ENCODE results near the gene ARMC2. TPM values are rescaled to one million over a fixed set of nuclear protein-coding genes. Genes with fewer than 3 reads are reported as not detected.
A peak's percentile ranks its signal among the peaks of the same experiment; 100 is the strongest.
"Not testable (repeated sequence)": the region's sequence is repeated elsewhere in the genome, so short reads cannot be mapped to it uniquely, and the experiment has no call there.

ARMC2 gene
- total RNA-seq, 2 experiments from 2014 or later = 10.8 to 19.2 TPM

DNA sequence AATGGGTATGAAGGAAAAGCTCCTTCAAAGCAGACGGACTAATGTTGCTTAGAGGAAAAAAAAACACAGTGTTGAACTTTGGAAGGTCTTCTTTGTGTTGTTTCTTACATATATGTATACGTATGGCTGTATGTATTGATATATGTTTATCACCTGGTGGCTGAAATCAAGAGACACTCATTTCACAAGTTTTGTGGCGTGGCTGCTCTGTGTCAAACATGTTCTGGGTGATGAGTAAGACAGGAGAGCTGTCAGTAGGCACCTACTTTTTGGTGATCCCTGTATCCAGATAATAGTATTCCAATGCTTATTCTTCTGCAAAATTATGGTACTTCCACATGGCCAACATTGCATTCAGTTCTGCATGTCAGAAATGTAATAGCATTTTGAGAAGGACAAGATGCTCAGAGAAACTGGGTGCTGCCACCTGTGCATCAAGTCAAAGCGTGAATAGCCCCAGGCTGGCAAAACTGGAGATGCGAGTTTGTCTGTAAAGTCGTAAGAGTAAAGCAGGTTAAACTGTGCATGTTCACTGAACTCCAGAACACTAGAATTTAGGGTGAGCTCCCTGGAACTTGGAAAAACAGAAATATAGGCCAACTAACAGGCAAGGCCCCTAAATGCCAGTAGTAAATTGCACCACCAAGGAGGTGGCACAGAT, 67.9 kb downstream of the ARMC2 start:
- peak; percentile 51 for ATAC-seq
- DNase-seq = no peak
- peaks cover 5% of the 10 kb centered on the region for H3K36me3 Mint-ChIP-seq
- no peak overlapping the region for H3K4me3 Mint-ChIP-seq
- CTCF ChIA-PET = interaction anchor here (0.6 to 5.2 kb wide), 7 partner anchors 9 to 156 kb away, joined by 3 to 25 read pairs (median 5); no protein-coding TSS in a partner anchor
- no peaks in the 10 kb centered on the region for H3K9me3 Mint-ChIP-seq (ENCODE audit: low read depth)
- peaks cover 63% of the 10 kb centered on the region for H3K27me3 Mint-ChIP-seq
- H3K4me1 Mint-ChIP-seq = peaks cover 38% of the 10 kb centered on the region
- no peak overlapping the region for H3K27ac Mint-ChIP-seq

- peaks cover 84% of the 10 kb centered on the region for H3K27me3 Mint-ChIP-seq
- no peak for ATAC-seq
- no peak for DNase-seq
- no peak overlapping the region for H3K27ac Mint-ChIP-seq
- H3K4me1 Mint-ChIP-seq = peaks cover 58% of the 10 kb centered on the region
- H3K4me3 Mint-ChIP-seq = no peak overlapping the region
- H3K9me3 Mint-ChIP-seq (ENCODE audit: low read depth) = no peaks in the 10 kb centered on the region
- peaks cover 19% of the 10 kb centered on the region for H3K36me3 Mint-ChIP-seq
- CTCF ChIA-PET = interaction anchor here (0.8 to 2.6 kb wide), 14 partner anchors 9 to 377 kb away, joined by 3 to 17 read pairs (median 4); no protein-coding TSS in a partner anchor
Observed at GRCh38 chr6:108920751-108921150, 72.5 kb downstream of the ARMC2 start.

DNA sequence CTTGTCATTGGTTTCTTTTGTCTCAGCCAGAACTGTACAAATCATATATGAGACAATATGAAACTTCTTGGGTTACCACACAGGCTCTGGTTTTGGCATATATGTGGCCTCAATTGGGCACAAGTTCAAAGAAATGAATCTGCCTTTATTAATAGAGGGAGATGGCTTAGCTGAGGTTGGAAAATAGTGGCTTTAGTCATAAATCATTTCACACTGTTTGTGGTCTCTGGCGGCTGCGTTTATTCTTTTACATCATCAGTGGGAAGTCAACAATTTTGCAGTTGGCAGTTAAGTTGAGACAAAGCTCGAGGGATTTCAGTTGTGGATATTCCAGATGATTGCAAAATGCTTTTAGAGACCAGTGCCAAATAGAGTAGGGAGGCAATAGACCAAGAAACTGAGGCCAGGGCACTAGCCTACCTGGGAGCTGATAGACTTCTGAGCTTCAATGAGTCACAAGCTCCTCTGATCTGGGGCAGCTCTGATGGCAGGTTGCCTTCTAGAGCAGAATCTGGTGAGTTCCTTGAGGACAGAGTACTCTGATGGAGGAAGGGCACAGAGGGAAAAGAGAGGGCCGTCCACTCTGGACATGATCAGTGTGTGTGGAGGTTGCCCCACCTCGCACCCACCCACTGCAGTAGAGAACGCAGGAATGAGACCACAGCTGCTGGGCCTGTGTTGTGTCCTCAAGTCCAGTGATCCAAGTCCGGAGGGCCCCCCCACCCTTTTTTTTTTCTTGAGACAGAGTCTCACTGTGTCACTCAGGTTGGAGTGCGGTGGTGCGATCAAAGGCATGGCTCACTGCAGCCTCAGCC, 73.5 kb downstream of the ARMC2 start:
- H3K4me3 Mint-ChIP-seq = peak overlapping the region; percentile 41
- peak; percentile 86 for DNase-seq
- CTCF ChIA-PET = interaction anchor here (0.7 to 2.6 kb wide), 16 partner anchors 11 to 380 kb away, joined by 3 to 17 read pairs (median 4); no protein-coding TSS in a partner anchor

GRCh38 chr6:108922499-108922898, 74.3 kb downstream of the ARMC2 start:
- no peak for DNase-seq
- Mint-ChIP-seq H3K4me1 (peaks cover 47% of the 10 kb centered on the region), H3K36me3 (peaks cover 16% of the 10 kb centered on the region)

More for the DNA sequence above, 73.5 kb downstream of the ARMC2 start:
- H3K9me3 Mint-ChIP-seq (ENCODE audit: low read depth) = no peaks in the 10 kb centered on the region
- peaks cover 85% of the 10 kb centered on the region for H3K27me3 Mint-ChIP-seq
- peaks cover 48% of the 10 kb centered on the region for H3K4me1 Mint-ChIP-seq
- peak; percentile 84 for ATAC-seq
- peaks cover 19% of the 10 kb centered on the region for H3K36me3 Mint-ChIP-seq
- H3K27ac Mint-ChIP-seq = peak overlapping the region; percentile 69

DNA sequence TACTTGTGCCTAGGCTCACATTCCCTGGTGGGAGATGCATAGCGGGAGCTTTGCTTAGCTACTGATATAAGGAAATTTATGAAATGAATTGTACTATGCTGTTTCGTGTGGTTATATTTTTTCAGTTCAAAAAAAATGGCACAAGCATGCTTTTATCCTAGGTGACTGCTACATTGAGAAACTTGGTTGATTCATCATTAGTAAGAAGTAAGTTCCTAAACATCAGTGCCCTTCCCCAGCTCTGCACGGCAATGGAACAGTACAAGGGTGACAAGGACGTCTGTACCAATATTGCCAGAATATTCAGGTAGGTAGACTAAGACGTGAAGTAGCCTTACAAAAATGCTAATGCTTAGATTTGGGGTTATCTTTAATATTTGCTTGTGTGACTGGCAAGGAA, 79.7 kb downstream of the ARMC2 start:
- DNase-seq = no peak
- H3K4me3 Mint-ChIP-seq = no peak overlapping the region
- CTCF ChIA-PET = interaction anchor here (1.2 kb wide), 1 partner anchor 145 kb away, joined by 4 read pairs; no protein-coding TSS in a partner anchor
- peaks cover 3% of the 10 kb centered on the region for H3K9me3 Mint-ChIP-seq (ENCODE audit: low read depth)
- peaks cover 14% of the 10 kb centered on the region for H3K36me3 Mint-ChIP-seq
- peaks cover 16% of the 10 kb centered on the region for H3K4me1 Mint-ChIP-seq
- no peak overlapping the region for H3K27ac Mint-ChIP-seq
- peaks cover 60% of the 10 kb centered on the region for H3K27me3 Mint-ChIP-seq
- no peak for ATAC-seq

More at GRCh38 chr6:108922499-108922898, 74.3 kb downstream of the ARMC2 start:
- CTCF ChIA-PET = interaction anchor here (0.9 to 2.4 kb wide), 9 partner anchors 11 to 156 kb away, joined by 3 to 12 read pairs (median 5); no protein-coding TSS in a partner anchor
- Mint-ChIP-seq H3K4me3 (no peak overlapping the region), H3K27me3 (peaks cover 81% of the 10 kb centered on the region), H3K9me3 (ENCODE audit: low read depth) (no peaks in the 10 kb centered on the region), H3K27ac (no peak overlapping the region)
- no peak for ATAC-seq

GRCh38 chr6:108928650-108929049, 80.4 kb downstream of the ARMC2 start:
- Mint-ChIP-seq H3K4me1 (peaks cover 11% of the 10 kb centered on the region), H3K27ac (no peak overlapping the region), H3K27me3 (peaks cover 58% of the 10 kb centered on the region), H3K36me3 (peaks cover 11% of the 10 kb centered on the region), H3K4me3 (no peak overlapping the region), H3K9me3 (ENCODE audit: low read depth) (peaks cover 3% of the 10 kb centered on the region)
- CTCF ChIA-PET = interaction anchor here (1.0 kb wide), 1 partner anchor 12 kb away, joined by 4 read pairs; no protein-coding TSS in a partner anchor
- ATAC-seq = no peak
- DNase-seq = no peak

- DNase-seq; H3K4me3 Mint-ChIP-seq; H3K4me1 Mint-ChIP-seq; H3K27ac Mint-ChIP-seq; ATAC-seq; H3K9me3 Mint-ChIP-seq (ENCODE audit: low read depth); H3K36me3 Mint-ChIP-seq: not testable (repeated sequence)
- H3K27me3 Mint-ChIP-seq = peaks cover 38% of the 10 kb centered on the region
- CTCF ChIA-PET = interaction anchor here (0.7 to 2.5 kb wide), 5 partner anchors 10 to 27 kb away, joined by 3 to 9 read pairs (median 4); no protein-coding TSS in a partner anchor
Observed at GRCh38 chr6:108931090-108931489, 82.9 kb downstream of the ARMC2 start.

DNA sequence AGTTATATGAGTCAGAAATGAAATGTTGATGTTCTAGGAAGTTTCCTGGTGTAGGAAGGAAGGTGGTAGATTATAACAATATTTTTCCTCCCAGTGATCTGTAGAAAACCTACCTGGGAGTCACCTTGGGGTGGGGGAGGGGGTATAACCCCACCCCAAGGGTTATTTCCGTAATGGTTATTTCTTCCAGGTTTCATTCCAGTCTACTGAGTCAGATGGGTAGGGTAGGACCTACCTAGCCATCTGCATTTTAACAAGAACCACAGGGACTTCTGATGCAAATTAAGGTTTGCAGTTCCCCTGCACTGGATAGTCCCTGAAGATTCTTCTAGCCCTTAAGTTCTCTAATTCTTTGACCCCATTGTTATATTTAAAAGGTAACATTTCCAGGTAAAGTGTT, 88.9 kb downstream of the ARMC2 start:
- Mint-ChIP-seq H3K27me3 (peaks cover 6% of the 10 kb centered on the region), H3K36me3 (peaks cover 17% of the 10 kb centered on the region), H3K4me1 (peaks cover 6% of the 10 kb centered on the region), H3K4me3 (no peak overlapping the region), H3K9me3 (ENCODE audit: low read depth) (no peaks in the 10 kb centered on the region), H3K27ac (no peak overlapping the region)
- CTCF ChIA-PET = no interaction called here
- ATAC-seq (no peak), DNase-seq (no peak)

DNA sequence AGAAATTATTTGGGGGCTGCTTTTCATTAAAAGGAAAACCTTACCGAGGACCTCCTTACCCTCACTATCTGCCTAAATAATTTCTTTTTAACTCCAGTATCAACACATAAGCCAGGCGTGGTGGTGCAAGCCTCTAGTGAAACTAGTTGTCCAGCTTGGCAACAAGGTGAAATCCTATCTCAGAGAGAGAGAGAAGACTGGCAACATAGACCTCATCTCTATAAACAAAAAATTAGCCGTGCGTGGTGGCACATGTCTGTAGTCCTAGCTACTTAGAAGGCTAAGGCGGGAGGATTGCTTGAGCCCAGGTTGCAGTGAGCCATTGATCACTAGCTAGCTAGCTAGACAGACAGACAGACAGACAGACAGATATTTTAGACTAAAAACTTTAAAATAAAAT, 92.5 kb downstream of the ARMC2 start:
- H3K4me3 Mint-ChIP-seq = no peak overlapping the region
- no peaks in the 10 kb centered on the region for H3K9me3 Mint-ChIP-seq (ENCODE audit: low read depth)
- DNase-seq (no peak), ATAC-seq (no peak)
- CTCF ChIA-PET = interaction anchor here (0.7 to 1.4 kb wide), 6 partner anchors 9 to 79 kb away, joined by 3 to 4 read pairs (median 3); no protein-coding TSS in a partner anchor
- no peak overlapping the region for H3K27ac Mint-ChIP-seq
- peaks cover 29% of the 10 kb centered on the region for H3K4me1 Mint-ChIP-seq
- H3K36me3 Mint-ChIP-seq = peaks cover 15% of the 10 kb centered on the region
- H3K27me3 Mint-ChIP-seq = no peaks in the 10 kb centered on the region

DNA sequence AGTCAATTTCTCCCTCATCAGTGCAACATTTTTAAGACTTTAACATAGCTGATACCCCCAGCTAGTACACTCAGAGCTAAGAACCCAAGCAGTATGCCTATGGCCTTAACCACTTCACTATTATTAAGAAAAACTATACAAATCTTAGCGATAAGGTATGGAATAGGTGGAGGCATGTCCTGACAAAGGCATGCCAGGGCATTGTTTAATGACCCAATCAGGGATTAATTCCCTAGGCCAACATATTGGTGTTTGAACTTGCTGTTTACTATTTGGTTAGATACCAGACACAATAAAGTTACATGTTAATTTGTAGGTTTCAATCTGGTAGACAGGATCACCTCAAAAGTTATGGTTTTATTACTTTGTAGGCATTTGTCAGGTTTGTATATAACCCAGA, 93.1 kb downstream of the ARMC2 start:
- ATAC-seq (no peak), DNase-seq (no peak)
- H3K4me3 Mint-ChIP-seq = no peak overlapping the region
- H3K27me3 Mint-ChIP-seq = no peaks in the 10 kb centered on the region
- CTCF ChIA-PET = interaction anchor here (0.7 to 2.3 kb wide), 7 partner anchors 8 to 132 kb away, joined by 3 to 8 read pairs (median 3); no protein-coding TSS in a partner anchor
- H3K27ac Mint-ChIP-seq = no peak overlapping the region
- no peaks in the 10 kb centered on the region for H3K9me3 Mint-ChIP-seq (ENCODE audit: low read depth)
- peaks cover 15% of the 10 kb centered on the region for H3K36me3 Mint-ChIP-seq
- peaks cover 29% of the 10 kb centered on the region for H3K4me1 Mint-ChIP-seq

- Mint-ChIP-seq H3K4me3 (no peak overlapping the region), H3K9me3 (ENCODE audit: low read depth) (no peaks in the 10 kb centered on the region), H3K27ac (no peak overlapping the region), H3K36me3 (peaks cover 15% of the 10 kb centered on the region), H3K27me3 (no peaks in the 10 kb centered on the region), H3K4me1 (peaks cover 35% of the 10 kb centered on the region)
- no peak for ATAC-seq
- no peak for DNase-seq
- CTCF ChIA-PET = interaction anchor here (1.3 to 2.3 kb wide), 3 partner anchors 20 to 131 kb away, joined by 4 to 8 read pairs (median 5); no protein-coding TSS in a partner anchor
Observed at GRCh38 chr6:108941859-108942258, 93.6 kb downstream of the ARMC2 start.

DNA sequence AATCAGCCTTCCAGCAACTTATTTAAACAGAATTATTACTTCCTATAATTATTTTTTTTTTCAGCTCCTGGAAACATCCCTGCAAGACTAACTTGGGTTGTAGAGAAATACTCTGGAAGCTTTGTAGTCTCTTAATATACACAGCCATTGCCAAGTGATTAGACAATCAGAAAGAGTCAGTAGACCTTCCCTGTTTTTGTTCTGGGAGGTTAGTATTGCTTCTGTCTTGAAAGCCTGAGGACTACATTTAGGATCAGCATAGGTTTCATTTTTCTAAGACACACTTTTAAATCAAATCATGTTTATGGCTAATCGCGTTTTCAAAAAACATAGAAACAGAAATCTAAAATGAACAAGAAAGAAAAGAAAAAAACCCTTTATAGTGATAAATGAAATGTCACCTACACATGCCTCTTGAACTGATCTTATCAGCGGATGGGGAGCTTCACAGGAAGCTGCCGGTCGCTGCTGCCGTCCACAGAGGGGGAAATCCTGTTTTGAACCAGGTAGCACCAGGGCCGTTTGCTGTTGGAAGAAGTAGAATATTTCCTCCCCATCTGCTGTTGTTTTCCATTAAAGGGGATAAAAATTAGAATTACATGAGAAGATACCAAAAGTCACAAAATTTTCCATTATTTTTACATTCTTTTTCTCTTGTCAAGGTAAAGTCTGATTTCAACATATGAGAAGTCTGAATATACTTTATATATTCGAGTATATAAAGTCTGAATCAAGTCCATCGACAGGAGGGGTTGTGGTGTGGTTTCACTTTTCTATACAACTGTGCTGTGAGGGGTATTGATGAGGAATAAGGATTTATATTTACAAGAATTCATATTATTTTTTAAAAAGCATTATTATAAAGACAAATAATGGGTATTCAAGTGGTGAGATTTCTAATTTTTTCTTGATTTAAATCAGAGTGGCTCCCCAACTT, 94.6 kb downstream of the ARMC2 start:
- CTCF ChIA-PET = interaction anchor here (1.0 to 2.5 kb wide), 7 partner anchors 12 to 402 kb away, joined by 3 to 8 read pairs (median 4); no protein-coding TSS in a partner anchor
- peak; percentile 84 for DNase-seq
- H3K27me3 Mint-ChIP-seq = no peaks in the 10 kb centered on the region
- H3K4me3 Mint-ChIP-seq = peak overlapping the region; percentile 53
- peaks cover 42% of the 10 kb centered on the region for H3K4me1 Mint-ChIP-seq
- peak overlapping the region; percentile 87 for H3K27ac Mint-ChIP-seq
- peak; percentile 98 for ATAC-seq
- H3K36me3 Mint-ChIP-seq = peaks cover 15% of the 10 kb centered on the region
- H3K9me3 Mint-ChIP-seq (ENCODE audit: low read depth) = no peaks in the 10 kb centered on the region
